ENCODE data around the gene SNX5. TPM values are rescaled to one million over a fixed set of nuclear protein-coding genes. Genes with fewer than 3 reads are reported as not detected.
A peak's percentile ranks its signal among the peaks of the same experiment; 100 is the strongest.

The SNX5 gene
- total and polyA plus RNA-seq, 2 of the 13 experiments (the other 11 are each of a cell fraction or from before 2014, with no cell fraction given): 664 to 1,040 TPM

DNA sequence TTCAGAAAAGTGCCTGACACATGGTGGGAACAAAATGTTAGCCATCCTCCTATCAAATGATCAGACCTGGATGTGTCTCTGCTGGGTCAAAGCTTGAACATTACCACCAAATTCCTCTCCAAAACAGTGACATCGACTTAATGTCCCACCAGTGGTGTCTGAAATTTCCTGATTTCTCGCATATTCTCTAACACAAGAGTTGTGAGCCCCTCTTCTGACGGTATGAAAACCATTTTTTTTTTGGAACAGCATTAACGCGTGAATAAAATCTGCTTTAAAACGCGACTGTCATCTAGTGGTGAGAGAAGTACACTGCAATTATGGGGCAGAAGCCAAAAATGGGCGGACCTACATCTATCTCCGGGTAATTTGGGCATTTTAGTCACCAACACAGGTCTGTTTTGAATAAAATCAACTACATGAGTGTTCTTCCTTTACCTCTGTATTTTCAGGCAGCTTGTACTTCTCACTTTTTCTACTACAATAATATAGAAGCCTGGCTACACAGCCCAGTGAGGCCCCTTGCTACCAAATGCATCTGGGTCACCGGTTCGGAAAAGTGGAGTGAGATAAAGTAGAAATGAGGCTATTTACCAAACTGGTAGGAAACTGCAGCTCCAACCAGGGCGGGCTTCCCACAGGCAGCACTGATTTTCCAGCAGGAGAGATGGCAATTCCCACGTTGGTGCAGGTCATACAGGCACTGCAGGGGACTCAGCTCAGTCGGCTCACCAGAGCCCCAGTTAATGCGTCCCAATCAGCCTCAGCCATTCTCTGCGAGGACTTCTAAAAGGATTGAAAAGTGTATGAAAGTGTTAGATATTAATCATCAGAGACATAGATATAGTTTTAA is 27.6 kb upstream of the SNX5 start (continued):
- TF ChIP-seq, protein P1, sequence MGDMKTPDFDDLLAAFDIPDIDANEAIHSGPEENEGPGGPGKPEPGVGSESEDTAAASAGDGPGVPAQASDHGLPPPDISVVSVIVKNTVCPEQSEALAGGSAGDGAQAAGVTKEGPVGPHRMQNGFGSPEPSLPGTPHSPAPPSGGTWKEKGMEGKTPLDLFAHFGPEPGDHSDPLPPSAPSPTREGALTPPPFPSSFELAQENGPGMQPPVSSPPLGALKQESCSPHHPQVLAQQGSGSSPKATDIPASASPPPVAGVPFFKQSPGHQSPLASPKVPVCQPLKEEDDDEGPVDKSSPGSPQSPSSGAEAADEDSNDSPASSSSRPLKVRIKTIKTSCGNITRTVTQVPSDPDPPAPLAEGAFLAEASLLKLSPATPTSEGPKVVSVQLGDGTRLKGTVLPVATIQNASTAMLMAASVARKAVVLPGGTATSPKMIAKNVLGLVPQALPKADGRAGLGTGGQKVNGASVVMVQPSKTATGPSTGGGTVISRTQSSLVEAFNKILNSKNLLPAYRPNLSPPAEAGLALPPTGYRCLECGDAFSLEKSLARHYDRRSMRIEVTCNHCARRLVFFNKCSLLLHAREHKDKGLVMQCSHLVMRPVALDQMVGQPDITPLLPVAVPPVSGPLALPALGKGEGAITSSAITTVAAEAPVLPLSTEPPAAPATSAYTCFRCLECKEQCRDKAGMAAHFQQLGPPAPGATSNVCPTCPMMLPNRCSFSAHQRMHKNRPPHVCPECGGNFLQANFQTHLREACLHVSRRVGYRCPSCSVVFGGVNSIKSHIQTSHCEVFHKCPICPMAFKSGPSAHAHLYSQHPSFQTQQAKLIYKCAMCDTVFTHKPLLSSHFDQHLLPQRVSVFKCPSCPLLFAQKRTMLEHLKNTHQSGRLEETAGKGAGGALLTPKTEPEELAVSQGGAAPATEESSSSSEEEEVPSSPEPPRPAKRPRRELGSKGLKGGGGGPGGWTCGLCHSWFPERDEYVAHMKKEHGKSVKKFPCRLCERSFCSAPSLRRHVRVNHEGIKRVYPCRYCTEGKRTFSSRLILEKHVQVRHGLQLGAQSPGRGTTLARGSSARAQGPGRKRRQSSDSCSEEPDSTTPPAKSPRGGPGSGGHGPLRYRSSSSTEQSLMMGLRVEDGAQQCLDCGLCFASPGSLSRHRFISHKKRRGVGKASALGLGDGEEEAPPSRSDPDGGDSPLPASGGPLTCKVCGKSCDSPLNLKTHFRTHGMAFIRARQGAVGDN (CRISPR knock-in tag; IDR thresholded peaks at IDR 0.05): no peak
- peak; percentile 14; the same call in 1 of the 2 replicates for TF ChIP-seq SP5 (CRISPR knock-in tag; IDR thresholded peaks at IDR 0.05; ENCODE audit: borderline replicate concordance, low read depth)
- no peak for TF ChIP-seq ZSCAN30 (CRISPR knock-in tag; IDR thresholded peaks at IDR 0.05)
- TF ChIP-seq FOXA3 (CRISPR knock-in tag; IDR thresholded peaks at IDR 0.05): 0 out of 2 replicates have a peak, but pooled peaks have one; percentile 11
- TF ChIP-seq KMT2B (CRISPR knock-in tag; IDR thresholded peaks at IDR 0.05): 0 out of 2 replicates have a peak, but pooled peaks have one; percentile 47
- 0 out of 2 replicates have a peak, but pooled peaks have one; percentile 35 for TF ChIP-seq KAT7 (CRISPR knock-in tag; IDR thresholded peaks at IDR 0.05; ENCODE audit: borderline replicate concordance)
- TF ChIP-seq, protein P2, sequence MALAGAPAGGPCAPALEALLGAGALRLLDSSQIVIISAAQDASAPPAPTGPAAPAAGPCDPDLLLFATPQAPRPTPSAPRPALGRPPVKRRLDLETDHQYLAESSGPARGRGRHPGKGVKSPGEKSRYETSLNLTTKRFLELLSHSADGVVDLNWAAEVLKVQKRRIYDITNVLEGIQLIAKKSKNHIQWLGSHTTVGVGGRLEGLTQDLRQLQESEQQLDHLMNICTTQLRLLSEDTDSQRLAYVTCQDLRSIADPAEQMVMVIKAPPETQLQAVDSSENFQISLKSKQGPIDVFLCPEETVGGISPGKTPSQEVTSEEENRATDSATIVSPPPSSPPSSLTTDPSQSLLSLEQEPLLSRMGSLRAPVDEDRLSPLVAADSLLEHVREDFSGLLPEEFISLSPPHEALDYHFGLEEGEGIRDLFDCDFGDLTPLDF (CRISPR knock-in tag; IDR thresholded peaks at IDR 0.05): no peak
- TF ChIP-seq MED1 (CRISPR knock-in tag; IDR thresholded peaks at IDR 0.05): peak; percentile 19; the same call in 1 of the 2 replicates
- TF ChIP-seq RELA (CRISPR knock-in tag; IDR thresholded peaks at IDR 0.05): 0 out of 2 replicates have a peak, but pooled peaks have one; percentile 59
- peak; percentile 58 for TF ChIP-seq SAP130 (CRISPR knock-in tag; IDR thresholded peaks at IDR 0.05; ENCODE audit: low read depth)
- TF ChIP-seq, protein P3, sequence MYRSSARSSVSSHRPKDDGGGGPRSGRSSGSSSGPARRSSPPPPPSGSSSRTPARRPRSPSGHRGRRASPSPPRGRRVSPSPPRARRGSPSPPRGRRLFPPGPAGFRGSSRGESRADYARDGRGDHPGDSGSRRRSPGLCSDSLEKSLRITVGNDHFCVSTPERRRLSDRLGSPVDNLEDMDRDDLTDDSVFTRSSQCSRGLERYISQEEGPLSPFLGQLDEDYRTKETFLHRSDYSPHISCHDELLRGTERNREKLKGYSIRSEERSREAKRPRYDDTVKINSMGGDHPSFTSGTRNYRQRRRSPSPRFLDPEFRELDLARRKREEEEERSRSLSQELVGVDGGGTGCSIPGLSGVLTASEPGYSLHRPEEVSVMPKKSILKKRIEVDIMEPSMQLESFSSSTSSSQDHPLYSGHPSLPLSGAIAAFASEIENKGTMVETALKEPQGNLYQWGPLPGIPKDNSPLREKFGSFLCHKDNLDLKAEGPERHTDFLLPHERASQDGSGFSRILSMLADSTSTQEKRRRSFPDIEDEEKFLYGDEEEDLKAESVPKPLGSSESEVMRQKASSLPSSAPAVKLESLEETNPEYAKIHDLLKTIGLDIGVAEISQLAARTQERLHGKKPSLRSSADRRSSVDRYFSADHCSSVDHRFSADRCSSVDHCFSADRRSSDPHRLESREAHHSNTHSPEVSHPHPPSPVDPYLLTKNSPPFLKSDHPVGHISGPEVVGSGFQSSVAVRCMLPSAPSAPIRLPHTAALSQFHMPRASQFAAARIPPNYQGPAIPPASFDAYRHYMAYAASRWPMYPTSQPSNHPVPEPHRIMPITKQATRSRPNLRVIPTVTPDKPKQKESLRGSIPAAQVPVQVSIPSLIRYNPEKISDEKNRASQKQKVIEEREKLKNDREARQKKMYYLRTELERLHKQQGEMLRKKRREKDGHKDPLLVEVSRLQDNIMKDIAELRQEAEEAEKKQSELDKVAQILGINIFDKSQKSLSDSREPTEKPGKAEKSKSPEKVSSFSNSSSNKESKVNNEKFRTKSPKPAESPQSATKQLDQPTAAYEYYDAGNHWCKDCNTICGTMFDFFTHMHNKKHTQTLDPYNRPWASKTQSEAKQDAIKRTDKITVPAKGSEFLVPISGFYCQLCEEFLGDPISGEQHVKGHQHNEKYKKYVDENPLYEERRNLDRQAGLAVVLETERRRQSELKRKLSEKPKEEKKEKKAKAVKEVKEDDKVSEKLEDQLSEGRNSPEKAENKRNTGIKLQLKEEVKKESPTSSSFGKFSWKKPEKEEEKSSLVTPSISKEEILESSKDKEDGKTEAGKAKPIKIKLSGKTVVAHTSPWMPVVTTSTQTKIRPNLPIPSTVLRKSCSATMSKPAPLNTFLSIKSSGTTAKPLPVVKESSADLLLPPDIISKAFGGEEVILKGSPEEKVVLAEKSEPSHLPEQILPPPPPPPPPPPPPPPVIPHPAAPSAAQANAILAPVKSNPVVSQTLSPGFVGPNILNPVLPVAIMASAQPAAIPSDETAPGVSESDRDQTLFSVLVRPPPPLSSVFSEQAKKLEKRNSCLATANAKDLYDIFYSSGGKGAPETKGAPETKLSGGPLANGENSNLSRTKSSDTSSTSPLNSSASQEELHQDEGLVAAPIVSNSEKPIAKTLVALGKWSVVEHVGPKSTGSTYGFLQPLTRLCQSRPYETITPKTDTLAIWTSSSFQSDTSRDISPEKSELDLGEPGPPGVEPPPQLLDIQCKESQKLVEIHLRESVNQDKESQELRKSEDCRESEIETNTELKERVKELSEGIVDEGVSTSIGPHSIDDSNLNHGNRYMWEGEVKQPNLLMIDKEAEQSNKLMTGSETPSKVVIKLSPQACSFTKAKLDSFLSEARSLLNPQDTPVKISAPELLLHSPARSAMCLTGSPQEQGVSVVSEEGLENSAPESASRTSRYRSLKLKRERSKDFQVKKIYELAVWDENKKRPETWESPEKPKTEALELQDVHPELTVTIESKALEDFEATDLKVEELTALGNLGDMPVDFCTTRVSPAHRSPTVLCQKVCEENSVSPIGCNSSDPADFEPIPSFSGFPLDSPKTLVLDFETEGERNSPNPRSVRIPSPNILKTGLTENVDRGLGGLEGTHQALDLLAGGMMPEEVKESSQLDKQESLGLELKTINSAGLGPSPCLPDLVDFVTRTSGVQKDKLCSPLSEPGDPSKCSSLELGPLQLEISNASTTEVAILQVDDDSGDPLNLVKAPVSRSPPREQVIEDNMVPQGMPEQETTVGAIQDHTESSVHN (CRISPR knock-in tag; IDR thresholded peaks at IDR 0.05): 0 out of 2 replicates have a peak, but pooled peaks have one; percentile 70
- peak; percentile 58; the same call in 1 of the 2 replicates for TF ChIP-seq ZSCAN25 (CRISPR knock-in tag; IDR thresholded peaks at IDR 0.05)
- TF ChIP-seq ZNF33B (CRISPR knock-in tag; IDR thresholded peaks at IDR 0.05): 0 out of 2 replicates have a peak, but pooled peaks have one; percentile 66
- 0 out of 2 replicates have a peak, but pooled peaks have one; percentile 28 for TF ChIP-seq ZSCAN29 (CRISPR knock-in tag; conservative IDR thresholded peaks at IDR 0.05)
- TF ChIP-seq HDAC2 (CRISPR knock-in tag; IDR thresholded peaks at IDR 0.05): peak; percentile 57; the same call in 1 of the 2 replicates
- peak; percentile 70; the same call in 1 of the 2 replicates for TF ChIP-seq ZNF24 (IDR thresholded peaks at IDR 0.05)
